ENCODE data around the gene SGTA. TPM values are rescaled to one million over a fixed set of nuclear protein-coding genes. Genes with fewer than 3 reads are reported as not detected.

SGTA gene
- total and polyA plus RNA-seq, 4 donors = 16.7 to 38.4 (median 21.0) TPM

DNA sequence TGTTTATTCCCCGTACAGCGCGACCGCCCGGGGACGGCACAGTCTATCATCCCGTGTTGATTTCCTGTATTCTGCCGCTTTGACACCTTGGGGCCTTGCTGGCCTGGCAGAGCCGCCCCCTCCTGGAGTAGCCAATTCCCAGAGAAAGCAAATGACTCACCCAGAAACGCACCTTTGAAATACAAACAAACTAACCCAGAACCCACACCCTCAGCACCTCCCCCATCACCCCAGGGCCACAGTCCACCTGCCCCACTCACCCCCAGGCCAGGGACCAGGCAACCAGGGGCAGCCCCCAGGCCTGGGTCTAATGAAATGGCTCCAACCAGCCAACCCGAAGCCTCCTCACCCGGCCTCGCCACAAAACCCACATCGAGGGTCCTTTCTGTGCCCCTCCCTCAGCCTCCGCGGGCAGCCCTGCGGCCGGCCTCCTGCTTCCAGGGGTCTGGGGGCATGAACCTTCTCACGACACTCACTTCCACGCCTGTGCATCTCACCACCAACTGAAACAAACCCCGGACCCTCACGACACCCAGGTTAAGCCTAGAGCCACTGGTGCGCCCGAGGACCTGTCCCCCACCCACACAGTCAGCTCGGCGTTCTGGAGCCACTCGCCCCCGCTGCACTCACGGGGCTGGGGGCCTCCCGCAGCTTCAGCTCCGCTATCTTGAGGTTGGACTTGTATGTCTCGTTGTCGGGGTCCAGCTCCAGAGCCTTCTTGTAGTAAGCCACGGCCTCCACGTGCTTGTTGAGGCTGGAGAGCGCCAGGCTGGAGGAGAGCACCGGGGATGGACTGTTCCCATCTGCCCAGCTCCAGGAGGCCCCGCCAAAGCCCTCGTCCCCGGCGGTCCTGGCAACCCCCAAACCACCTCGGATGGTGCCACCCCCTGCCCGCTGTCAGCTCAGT lies 20.9 kb downstream of the SGTA start:
- no peak overlapping the region for H3K9ac ChIP-seq (ENCODE audit: low read depth in 1 of 2, low read length in 2 of 2)
- H3K36me3 ChIP-seq (ENCODE audit: control insufficient read depth in 4 of 4, insufficient read depth in 3 of 4, low read depth in 1 of 4, low read length in 3 of 4) = peaks cover 3 to 70% (median 9%) of the 10 kb centered on the region in 4 donors
- TF ChIP-seq JUND (IDR thresholded peaks at IDR 0.05) (no peak), RAD21 (IDR thresholded peaks at IDR 0.05) (no peak), RXRA (IDR thresholded peaks at IDR 0.05) (no peak), HNF4A (conservative IDR thresholded peaks at IDR 0.05) (no peak), EGR1 (IDR thresholded peaks at IDR 0.05; ENCODE audit: low read depth in 2 of 2) (no peak), NR2F2 (IDR thresholded peaks at IDR 0.05) (no peak), TAF1 (conservative IDR thresholded peaks at IDR 0.05) (no peak), GABPA (IDR thresholded peaks at IDR 0.05 in 1 of 2, conservative IDR thresholded peaks at IDR 0.05 in 1 of 2) (no peak), HNF4G (IDR thresholded peaks at IDR 0.05) (no peak), YY1 (IDR thresholded peaks at IDR 0.05) (no peak), FOXA2 (IDR thresholded peaks at IDR 0.05) (no peak), SP1 (IDR thresholded peaks at IDR 0.05) (no peak), FOXA1 (IDR thresholded peaks at IDR 0.05) (no peak)
- TF ChIP-seq, protein P1, sequence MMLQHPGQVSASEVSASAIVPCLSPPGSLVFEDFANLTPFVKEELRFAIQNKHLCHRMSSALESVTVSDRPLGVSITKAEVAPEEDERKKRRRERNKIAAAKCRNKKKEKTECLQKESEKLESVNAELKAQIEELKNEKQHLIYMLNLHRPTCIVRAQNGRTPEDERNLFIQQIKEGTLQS (IDR thresholded peaks at IDR 0.05) = no peak
- TF ChIP-seq, protein P2, sequence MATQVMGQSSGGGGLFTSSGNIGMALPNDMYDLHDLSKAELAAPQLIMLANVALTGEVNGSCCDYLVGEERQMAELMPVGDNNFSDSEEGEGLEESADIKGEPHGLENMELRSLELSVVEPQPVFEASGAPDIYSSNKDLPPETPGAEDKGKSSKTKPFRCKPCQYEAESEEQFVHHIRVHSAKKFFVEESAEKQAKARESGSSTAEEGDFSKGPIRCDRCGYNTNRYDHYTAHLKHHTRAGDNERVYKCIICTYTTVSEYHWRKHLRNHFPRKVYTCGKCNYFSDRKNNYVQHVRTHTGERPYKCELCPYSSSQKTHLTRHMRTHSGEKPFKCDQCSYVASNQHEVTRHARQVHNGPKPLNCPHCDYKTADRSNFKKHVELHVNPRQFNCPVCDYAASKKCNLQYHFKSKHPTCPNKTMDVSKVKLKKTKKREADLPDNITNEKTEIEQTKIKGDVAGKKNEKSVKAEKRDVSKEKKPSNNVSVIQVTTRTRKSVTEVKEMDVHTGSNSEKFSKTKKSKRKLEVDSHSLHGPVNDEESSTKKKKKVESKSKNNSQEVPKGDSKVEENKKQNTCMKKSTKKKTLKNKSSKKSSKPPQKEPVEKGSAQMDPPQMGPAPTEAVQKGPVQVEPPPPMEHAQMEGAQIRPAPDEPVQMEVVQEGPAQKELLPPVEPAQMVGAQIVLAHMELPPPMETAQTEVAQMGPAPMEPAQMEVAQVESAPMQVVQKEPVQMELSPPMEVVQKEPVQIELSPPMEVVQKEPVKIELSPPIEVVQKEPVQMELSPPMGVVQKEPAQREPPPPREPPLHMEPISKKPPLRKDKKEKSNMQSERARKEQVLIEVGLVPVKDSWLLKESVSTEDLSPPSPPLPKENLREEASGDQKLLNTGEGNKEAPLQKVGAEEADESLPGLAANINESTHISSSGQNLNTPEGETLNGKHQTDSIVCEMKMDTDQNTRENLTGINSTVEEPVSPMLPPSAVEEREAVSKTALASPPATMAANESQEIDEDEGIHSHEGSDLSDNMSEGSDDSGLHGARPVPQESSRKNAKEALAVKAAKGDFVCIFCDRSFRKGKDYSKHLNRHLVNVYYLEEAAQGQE (IDR thresholded peaks at IDR 0.05) = no peak
- TF ChIP-seq, protein P3, sequence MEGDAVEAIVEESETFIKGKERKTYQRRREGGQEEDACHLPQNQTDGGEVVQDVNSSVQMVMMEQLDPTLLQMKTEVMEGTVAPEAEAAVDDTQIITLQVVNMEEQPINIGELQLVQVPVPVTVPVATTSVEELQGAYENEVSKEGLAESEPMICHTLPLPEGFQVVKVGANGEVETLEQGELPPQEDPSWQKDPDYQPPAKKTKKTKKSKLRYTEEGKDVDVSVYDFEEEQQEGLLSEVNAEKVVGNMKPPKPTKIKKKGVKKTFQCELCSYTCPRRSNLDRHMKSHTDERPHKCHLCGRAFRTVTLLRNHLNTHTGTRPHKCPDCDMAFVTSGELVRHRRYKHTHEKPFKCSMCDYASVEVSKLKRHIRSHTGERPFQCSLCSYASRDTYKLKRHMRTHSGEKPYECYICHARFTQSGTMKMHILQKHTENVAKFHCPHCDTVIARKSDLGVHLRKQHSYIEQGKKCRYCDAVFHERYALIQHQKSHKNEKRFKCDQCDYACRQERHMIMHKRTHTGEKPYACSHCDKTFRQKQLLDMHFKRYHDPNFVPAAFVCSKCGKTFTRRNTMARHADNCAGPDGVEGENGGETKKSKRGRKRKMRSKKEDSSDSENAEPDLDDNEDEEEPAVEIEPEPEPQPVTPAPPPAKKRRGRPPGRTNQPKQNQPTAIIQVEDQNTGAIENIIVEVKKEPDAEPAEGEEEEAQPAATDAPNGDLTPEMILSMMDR (IDR thresholded peaks at IDR 0.05; ENCODE audit: low read depth, low read length, missing input control) = no peak
- TF ChIP-seq, protein P4, sequence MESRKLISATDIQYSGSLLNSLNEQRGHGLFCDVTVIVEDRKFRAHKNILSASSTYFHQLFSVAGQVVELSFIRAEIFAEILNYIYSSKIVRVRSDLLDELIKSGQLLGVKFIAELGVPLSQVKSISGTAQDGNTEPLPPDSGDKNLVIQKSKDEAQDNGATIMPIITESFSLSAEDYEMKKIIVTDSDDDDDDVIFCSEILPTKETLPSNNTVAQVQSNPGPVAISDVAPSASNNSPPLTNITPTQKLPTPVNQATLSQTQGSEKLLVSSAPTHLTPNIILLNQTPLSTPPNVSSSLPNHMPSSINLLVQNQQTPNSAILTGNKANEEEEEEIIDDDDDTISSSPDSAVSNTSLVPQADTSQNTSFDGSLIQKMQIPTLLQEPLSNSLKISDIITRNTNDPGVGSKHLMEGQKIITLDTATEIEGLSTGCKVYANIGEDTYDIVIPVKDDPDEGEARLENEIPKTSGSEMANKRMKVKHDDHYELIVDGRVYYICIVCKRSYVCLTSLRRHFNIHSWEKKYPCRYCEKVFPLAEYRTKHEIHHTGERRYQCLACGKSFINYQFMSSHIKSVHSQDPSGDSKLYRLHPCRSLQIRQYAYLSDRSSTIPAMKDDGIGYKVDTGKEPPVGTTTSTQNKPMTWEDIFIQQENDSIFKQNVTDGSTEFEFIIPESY (IDR thresholded peaks at IDR 0.05) = no peak
- TF ChIP-seq, protein P5, sequence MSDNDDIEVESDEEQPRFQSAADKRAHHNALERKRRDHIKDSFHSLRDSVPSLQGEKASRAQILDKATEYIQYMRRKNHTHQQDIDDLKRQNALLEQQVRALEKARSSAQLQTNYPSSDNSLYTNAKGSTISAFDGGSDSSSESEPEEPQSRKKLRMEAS (IDR thresholded peaks at IDR 0.05) = no peak
- H3K27ac ChIP-seq (ENCODE audit: low read depth in 1 of 2, low read length in 2 of 2) = no peak overlapping the region
- H3K27me3 ChIP-seq (ENCODE audit: control insufficient read depth in 4 of 4, insufficient read depth in 4 of 4, low read length in 3 of 4) = no peaks in the 10 kb centered on the region
- WGBS = 95% methylated on average over 43 of the region's 43 CpGs
- no peaks in the 10 kb centered on the region for H3K9me3 ChIP-seq (ENCODE audit: control insufficient read depth in 4 of 4, low read length in 3 of 4)
- no peaks in the 10 kb centered on the region for H3K4me1 ChIP-seq (ENCODE audit: control insufficient read depth in 4 of 4, insufficient read depth in 4 of 4, low read length in 3 of 4)
- DNase-seq (ENCODE audit: low spot score) = no peak
- H3K4me3 ChIP-seq (ENCODE audit: low read depth in 1 of 3, low read length in 3 of 3) = no peak overlapping the region
